Measurements from ENCODE around the gene CNGA4.

Gene CNGA4

GRCh38 chr11:6249770-6250555 is 11.1 kb downstream of the CNGA4 start:
- H3K18ac ChIP-seq (ENCODE audit: low read length): peak overlapping the region; percentile 53
- peaks cover 6% of the 10 kb centered on the region for H3K79me1 ChIP-seq (ENCODE audit: low read length)
- DNase-seq: peak; percentile 90 to 95
- peak overlapping the region; percentile 49 for H2BK120ac ChIP-seq (ENCODE audit: insufficient read depth, low read length, poor library complexity)
- H3K4me2 ChIP-seq (ENCODE audit: low read length): no peak overlapping the region
- H3K4me3 ChIP-seq (ENCODE audit: low read depth, low read length): no peak overlapping the region
- no peak overlapping the region for H3K9ac ChIP-seq (ENCODE audit: low read length)
- no CpG with 5 or more reads among the region's 3 CpGs for WGBS (ENCODE audit: extremely low coverage, insufficient coverage, insufficient read length)
- H2BK12ac ChIP-seq (ENCODE audit: low read length): no peak overlapping the region
- no peak overlapping the region for H2AK5ac ChIP-seq (ENCODE audit: low read length)
- no peak overlapping the region for H4K12ac ChIP-seq (ENCODE audit: low read depth, low read length)
- peaks cover 3 to 6% of the 10 kb centered on the region in 2 experiments for H3K4me1 ChIP-seq (ENCODE audit: control insufficient read depth in 1 of 2, insufficient read depth in 2 of 2, low read length in 2 of 2)
- no peak overlapping the region for H3K23ac ChIP-seq (ENCODE audit: low read length)
- peak overlapping the region; percentile 48 for H3K27ac ChIP-seq (ENCODE audit: low read depth, low read length)
- peak overlapping the region; percentile 2 for H4K8ac ChIP-seq (ENCODE audit: low read depth, low read length)
- peak overlapping the region; percentile 15 for H3K14ac ChIP-seq (ENCODE audit: low read length)
- peak overlapping the region; percentile 14 for H2BK5ac ChIP-seq (ENCODE audit: low read depth, low read length, poor library complexity)
- no peaks in the 10 kb centered on the region for H3K36me3 ChIP-seq (ENCODE audit: control insufficient read depth in 1 of 2, insufficient read depth in 2 of 2, low read length in 2 of 2)
- no peak overlapping the region for H3K4ac ChIP-seq (ENCODE audit: low read depth, low read length)
- H3K9me3 ChIP-seq (ENCODE audit: insufficient read depth, low read depth, low read length): no peaks in the 10 kb centered on the region
- peak overlapping the region; percentile 76 for H4K91ac ChIP-seq (ENCODE audit: low read depth, low read length)
- H3K79me2 ChIP-seq (ENCODE audit: control insufficient read depth, insufficient read depth, low read length, poor library complexity): no peaks in the 10 kb centered on the region
- no peaks in the 10 kb centered on the region for H3K27me3 ChIP-seq (ENCODE audit: insufficient read depth, low read length)
- no peak overlapping the region for H2AFZ ChIP-seq (ENCODE audit: insufficient read depth, low read length, poor library complexity)

DNA sequence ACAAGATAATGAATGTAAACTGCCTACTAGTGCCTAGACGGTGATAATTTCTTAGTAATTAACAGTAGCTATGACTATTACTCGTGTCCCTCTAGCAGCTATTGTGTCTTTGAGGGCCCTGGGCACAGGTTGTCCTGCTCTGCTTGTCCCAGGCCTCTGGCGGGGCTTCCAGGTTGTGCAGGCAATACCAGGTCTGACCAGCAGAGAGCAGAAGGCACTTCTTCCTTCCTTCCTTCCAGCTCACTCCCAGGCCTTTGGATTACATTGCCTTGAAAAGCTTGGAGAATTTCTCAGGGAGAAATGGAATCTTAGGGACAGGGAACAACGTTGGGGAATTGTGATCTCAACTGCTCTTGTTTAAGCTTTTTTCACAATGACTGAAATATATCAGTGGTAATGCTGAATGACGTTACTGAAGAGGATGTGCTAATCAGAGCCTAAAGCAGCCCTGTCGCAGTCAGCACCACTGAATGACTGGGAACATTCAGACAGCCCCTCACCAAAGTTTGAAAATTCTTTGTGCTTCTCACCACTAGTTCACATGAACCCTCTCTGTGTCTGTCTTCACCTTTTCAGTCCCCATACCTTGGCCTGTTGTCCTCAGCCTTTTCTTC is 12.3 kb downstream of the CNGA4 start:
- Histone ChIP-seq H3K79me2 (ENCODE audit: control insufficient read depth, insufficient read depth, low read length, poor library complexity) (no peaks in the 10 kb centered on the region), H3K4me2 (ENCODE audit: low read length) (no peak overlapping the region), H4K91ac (ENCODE audit: low read depth, low read length) (peak overlapping the region; percentile 42), H3K79me1 (ENCODE audit: low read length) (peaks cover 9% of the 10 kb centered on the region), H4K12ac (ENCODE audit: low read depth, low read length) (no peak overlapping the region), H3K14ac (ENCODE audit: low read length) (no peak overlapping the region), H3K36me3 (ENCODE audit: control insufficient read depth in 1 of 2, insufficient read depth in 2 of 2, low read length in 2 of 2) (no peaks in the 10 kb centered on the region), H2BK120ac (ENCODE audit: insufficient read depth, low read length, poor library complexity) (no peak overlapping the region), H3K4me3 (ENCODE audit: low read depth, low read length) (no peak overlapping the region), H2BK12ac (ENCODE audit: low read length) (peak overlapping the region; percentile 3), H2AFZ (ENCODE audit: insufficient read depth, low read length, poor library complexity) (no peak overlapping the region), H3K27ac (ENCODE audit: low read depth, low read length) (peak overlapping the region; percentile 3), H3K18ac (ENCODE audit: low read length) (no peak overlapping the region), H3K4me1 (ENCODE audit: control insufficient read depth in 1 of 2, insufficient read depth in 2 of 2, low read length in 2 of 2) (peaks cover 3 to 7% of the 10 kb centered on the region in 2 experiments), H4K8ac (ENCODE audit: low read depth, low read length) (no peak overlapping the region), H3K23ac (ENCODE audit: low read length) (no peak overlapping the region), H3K4ac (ENCODE audit: low read depth, low read length) (no peak overlapping the region), H2BK5ac (ENCODE audit: low read depth, low read length, poor library complexity) (no peak overlapping the region), H3K27me3 (ENCODE audit: insufficient read depth, low read length) (no peaks in the 10 kb centered on the region), H2AK5ac (ENCODE audit: low read length) (no peak overlapping the region), H3K9ac (ENCODE audit: low read length) (no peak overlapping the region), H3K9me3 (ENCODE audit: insufficient read depth, low read depth, low read length) (no peaks in the 10 kb centered on the region)
- no CpG with 5 or more reads among the region's 6 CpGs for WGBS (ENCODE audit: extremely low coverage, insufficient coverage, insufficient read length)
- DNase-seq: peak; percentile 70 to 85

DNA sequence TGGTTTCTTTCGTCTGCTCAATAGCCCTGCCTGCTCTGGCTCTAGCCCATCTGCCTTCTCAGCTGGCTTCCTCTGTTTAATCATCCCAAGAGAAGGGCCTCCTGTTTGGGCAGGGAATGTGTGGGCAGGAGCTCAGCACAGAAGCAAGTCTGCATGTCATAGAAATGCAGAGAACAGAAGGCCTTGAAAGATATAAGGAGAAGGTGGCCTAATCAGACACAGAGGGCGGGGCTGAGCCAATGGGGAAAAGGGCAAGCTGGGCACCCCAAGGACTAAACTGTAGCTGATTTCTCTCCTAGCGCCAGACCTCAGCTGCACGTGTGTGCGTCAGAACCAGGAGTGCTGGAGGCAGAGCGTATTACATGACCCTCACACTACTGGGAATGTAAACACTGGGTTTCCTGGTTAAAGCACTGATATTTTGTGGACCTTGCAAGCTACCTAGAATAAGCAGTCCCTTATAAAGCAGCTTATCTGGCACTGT is 13.1 kb downstream of the CNGA4 start:
- no CpG with 5 or more reads among the region's 6 CpGs for WGBS (ENCODE audit: extremely low coverage, insufficient coverage, insufficient read length)
- H4K91ac ChIP-seq (ENCODE audit: low read depth, low read length): no peak overlapping the region
- no peak overlapping the region for H4K12ac ChIP-seq (ENCODE audit: low read depth, low read length)
- no peak overlapping the region for H3K14ac ChIP-seq (ENCODE audit: low read length)
- H3K4me2 ChIP-seq (ENCODE audit: low read length): no peak overlapping the region
- no peak overlapping the region for H3K4me3 ChIP-seq (ENCODE audit: low read depth, low read length)
- no peak overlapping the region for H3K18ac ChIP-seq (ENCODE audit: low read length)
- H3K79me1 ChIP-seq (ENCODE audit: low read length): peaks cover 8% of the 10 kb centered on the region
- no peak overlapping the region for H3K23ac ChIP-seq (ENCODE audit: low read length)
- no peak overlapping the region for H2AK5ac ChIP-seq (ENCODE audit: low read length)
- no peak overlapping the region for H3K9ac ChIP-seq (ENCODE audit: low read length)
- no peaks in the 10 kb centered on the region for H3K79me2 ChIP-seq (ENCODE audit: control insufficient read depth, insufficient read depth, low read length, poor library complexity)
- no peak overlapping the region for H3K27ac ChIP-seq (ENCODE audit: low read depth, low read length)
- no peaks in the 10 kb centered on the region for H3K36me3 ChIP-seq (ENCODE audit: control insufficient read depth in 1 of 2, insufficient read depth in 2 of 2, low read length in 2 of 2)
- no peak overlapping the region for H3K4ac ChIP-seq (ENCODE audit: low read depth, low read length)
- no peak overlapping the region for H4K8ac ChIP-seq (ENCODE audit: low read depth, low read length)
- DNase-seq: no peak
- H2AFZ ChIP-seq (ENCODE audit: insufficient read depth, low read length, poor library complexity): no peak overlapping the region
- H2BK120ac ChIP-seq (ENCODE audit: insufficient read depth, low read length, poor library complexity): no peak overlapping the region
- H3K27me3 ChIP-seq (ENCODE audit: insufficient read depth, low read length): no peaks in the 10 kb centered on the region
- no peak overlapping the region for H2BK5ac ChIP-seq (ENCODE audit: low read depth, low read length, poor library complexity)
- H3K4me1 ChIP-seq (ENCODE audit: control insufficient read depth in 1 of 2, insufficient read depth in 2 of 2, low read length in 2 of 2): peaks cover 3 to 8% of the 10 kb centered on the region in 2 experiments
- H2BK12ac ChIP-seq (ENCODE audit: low read length): no peak overlapping the region
- no peaks in the 10 kb centered on the region for H3K9me3 ChIP-seq (ENCODE audit: insufficient read depth, low read depth, low read length)

DNA sequence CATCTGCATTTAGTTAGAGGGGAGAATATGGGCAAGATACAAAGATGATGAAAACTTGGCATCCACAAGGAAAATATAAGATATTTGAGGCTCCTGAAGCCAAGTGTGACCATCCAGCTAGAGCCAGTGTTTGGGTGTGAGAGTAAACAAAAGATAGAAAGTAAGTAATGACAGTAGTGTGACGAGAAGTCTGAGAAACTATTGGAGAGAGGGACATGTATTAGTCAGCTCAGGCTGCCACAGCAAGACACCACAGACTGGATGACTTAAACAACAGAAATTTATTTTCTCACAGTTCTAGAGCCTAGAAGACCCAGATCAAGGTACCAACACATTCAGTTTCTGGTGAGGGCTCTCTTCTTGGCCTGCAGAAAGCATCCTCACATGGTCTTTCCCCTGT is 14.3 kb downstream of the CNGA4 start:
- Histone ChIP-seq H3K4me2 (ENCODE audit: low read length) (no peak overlapping the region), H2BK120ac (ENCODE audit: insufficient read depth, low read length, poor library complexity) (no peak overlapping the region), H3K9ac (ENCODE audit: low read length) (no peak overlapping the region), H2AK5ac (ENCODE audit: low read length) (no peak overlapping the region), H2BK12ac (ENCODE audit: low read length) (no peak overlapping the region), H4K8ac (ENCODE audit: low read depth, low read length) (no peak overlapping the region), H3K27me3 (ENCODE audit: insufficient read depth, low read length) (no peaks in the 10 kb centered on the region), H4K12ac (ENCODE audit: low read depth, low read length) (no peak overlapping the region), H3K79me2 (ENCODE audit: control insufficient read depth, insufficient read depth, low read length, poor library complexity) (no peaks in the 10 kb centered on the region), H3K4me1 (ENCODE audit: control insufficient read depth in 1 of 2, insufficient read depth in 2 of 2, low read length in 2 of 2) (peaks cover 5 to 9% of the 10 kb centered on the region in 2 experiments), H3K27ac (ENCODE audit: low read depth, low read length) (no peak overlapping the region), H2AFZ (ENCODE audit: insufficient read depth, low read length, poor library complexity) (no peak overlapping the region), H3K23ac (ENCODE audit: low read length) (no peak overlapping the region), H3K4ac (ENCODE audit: low read depth, low read length) (no peak overlapping the region), H3K36me3 (ENCODE audit: control insufficient read depth in 1 of 2, insufficient read depth in 2 of 2, low read length in 2 of 2) (no peaks in the 10 kb centered on the region), H3K4me3 (ENCODE audit: low read depth, low read length) (no peak overlapping the region), H2BK5ac (ENCODE audit: low read depth, low read length, poor library complexity) (no peak overlapping the region), H3K79me1 (ENCODE audit: low read length) (peaks cover 7% of the 10 kb centered on the region), H3K14ac (ENCODE audit: low read length) (no peak overlapping the region), H4K91ac (ENCODE audit: low read depth, low read length) (no peak overlapping the region), H3K18ac (ENCODE audit: low read length) (no peak overlapping the region), H3K9me3 (ENCODE audit: insufficient read depth, low read depth, low read length) (no peaks in the 10 kb centered on the region)
- WGBS (ENCODE audit: extremely low coverage, insufficient coverage, insufficient read length): no CpG with 5 or more reads among the region's 1 CpG
- DNase-seq: no peak
